GM18526 (cell line): ENCODE data around the gene IGF1.

Source experiments
- POLR2A ChIP-seq: IDR thresholded peaks from 3 replicates; pipeline ENCODE4 v1.6.1; 2011; ENCODE audit not compliant: insufficient read length; ENCODE audit errors: extremely low read depth

The IGF1 gene

DNA sequence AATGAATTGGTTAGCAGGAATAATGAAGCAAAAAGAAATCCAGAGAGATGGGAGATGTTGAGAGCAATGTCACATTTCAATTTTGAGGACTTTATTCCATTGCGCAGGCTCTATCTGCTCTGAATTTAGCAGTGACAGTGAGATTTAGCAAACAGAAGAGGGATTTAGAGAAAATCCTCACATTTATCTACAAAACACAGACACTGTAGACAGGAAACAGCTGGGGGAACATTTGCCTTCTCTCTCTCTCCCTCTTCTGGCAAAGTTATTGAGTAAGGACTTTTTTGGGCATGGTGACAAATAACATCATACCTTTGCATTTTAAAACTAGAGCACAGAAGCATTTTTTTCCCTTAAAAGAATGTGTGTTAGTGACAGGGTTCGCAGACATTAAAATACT lies at the start of gene IGF1:
Gene IGF1, minus strand, starts transcription at position 158 of the 400 bp plus-strand sequence. CDS start 182 bp downstream, outside the sequence.
- no peak for TF ChIP-seq POLR2A

DNA sequence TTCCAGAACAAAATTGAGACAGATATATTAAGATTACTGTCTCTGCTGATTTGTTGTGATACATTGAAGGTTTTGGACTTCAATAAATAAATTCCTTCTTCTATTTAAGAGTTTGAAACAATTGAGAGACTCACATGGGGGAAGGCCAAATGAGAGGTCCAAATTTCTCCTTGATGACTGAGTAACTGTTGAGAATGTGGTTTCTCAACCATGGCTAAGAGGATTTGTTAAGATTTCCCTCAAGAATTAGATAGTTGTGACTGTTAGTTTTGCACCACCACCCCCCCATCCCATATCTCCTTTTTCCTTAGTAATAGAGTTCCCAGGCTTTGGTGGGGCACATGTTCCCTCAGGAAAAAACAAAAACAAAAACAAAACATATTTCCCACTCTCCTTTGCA lies 47.7 kb upstream of the IGF1 start:
- no peak for TF ChIP-seq POLR2A

DNA sequence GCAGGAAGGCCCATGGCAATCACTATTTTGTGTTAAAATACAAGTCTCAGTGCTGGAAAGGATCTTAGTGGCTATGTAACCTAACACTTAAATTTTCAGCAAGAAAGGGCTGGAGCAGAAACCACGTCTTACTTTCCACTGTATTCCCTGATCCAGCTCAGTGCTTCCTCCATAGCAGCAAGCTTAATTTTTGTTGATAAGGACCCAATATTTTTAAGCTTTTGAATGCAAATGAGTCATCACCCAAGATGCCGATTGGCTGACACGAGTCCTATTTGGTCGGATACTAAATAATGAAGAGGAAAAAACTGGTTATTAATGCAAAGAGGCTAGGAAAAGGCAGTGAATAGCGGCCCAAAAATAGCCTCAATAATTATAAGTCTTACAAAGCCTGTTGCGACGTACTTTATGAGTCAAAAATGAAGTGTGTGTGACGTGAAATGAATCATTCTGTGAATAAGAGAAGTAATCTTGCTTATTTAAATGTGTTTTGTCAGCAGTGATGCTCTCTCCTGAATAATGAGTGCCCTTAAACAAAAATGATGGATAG lies 46.9 kb upstream of the IGF1 start:
- no peak for TF ChIP-seq POLR2A

DNA sequence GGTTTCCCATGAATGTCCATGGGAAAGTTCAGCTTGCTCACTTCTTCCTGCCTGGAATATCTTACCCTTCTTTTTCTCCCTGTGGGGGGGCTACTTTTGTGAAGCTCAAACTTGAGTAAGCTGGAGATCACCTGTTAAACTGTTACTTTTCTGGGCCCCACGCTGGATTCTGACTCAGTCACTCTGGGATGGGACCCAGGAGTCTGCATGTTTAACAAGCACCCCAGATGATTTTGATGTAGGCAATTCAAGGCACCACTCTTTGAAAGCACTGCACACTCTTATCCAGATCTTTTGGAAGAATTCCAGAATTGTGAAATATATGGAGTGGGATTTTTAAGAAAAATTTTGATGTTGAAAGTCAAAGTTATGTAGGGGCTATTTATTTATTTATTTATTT lies 46.3 kb upstream of the IGF1 start:
- TF ChIP-seq POLR2A = no peak

DNA sequence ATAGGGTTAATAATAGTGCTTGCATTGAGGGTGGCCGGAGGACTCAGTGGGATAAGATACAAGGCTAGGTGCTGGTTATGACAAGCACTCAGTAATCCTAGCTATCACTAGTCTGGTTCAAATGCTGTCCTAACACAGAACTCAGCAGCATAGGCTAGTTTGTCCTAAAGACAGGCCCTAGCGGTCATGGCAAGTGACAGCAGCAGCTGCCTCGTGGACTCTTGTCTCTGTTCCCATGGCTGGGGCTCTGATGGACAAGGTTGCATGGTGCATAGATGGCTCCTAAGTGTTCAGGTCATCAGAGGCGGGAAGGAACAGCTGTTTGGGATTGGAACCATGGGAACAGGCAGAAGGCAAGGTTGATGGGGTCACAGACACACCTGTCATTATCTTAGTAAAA lies 42.4 kb upstream of the IGF1 start:
- no peak for TF ChIP-seq POLR2A

DNA sequence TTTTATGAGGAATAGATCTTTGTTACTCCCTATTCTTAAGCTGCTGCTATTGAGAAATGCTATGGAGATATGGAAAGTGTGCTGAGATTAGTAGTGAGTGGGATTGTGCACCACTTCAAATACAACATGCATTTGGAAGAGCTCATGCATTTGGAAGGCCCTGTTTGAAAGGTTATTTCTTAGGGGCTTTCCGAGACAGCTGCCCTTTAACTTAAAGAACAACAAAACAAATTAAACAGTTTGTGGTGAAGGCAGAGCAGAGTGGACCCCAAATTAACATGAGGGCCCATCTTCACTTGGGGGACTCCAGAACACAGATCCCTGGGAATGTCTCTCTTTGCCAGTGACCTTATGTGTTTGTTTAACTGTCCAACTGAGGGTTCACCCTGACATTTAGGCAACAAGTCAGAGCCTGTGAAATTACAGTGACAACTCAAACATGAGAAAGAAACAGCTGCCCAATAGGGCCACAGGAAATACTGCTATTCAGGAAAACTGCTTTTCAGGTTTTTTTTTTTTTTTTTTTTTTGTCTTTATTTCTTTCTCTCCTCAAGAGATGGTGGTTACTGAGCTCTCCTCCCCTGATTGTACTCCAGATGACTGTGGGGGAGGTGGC lies 41.4 kb upstream of the IGF1 start:
- TF ChIP-seq POLR2A = no peak

DNA sequence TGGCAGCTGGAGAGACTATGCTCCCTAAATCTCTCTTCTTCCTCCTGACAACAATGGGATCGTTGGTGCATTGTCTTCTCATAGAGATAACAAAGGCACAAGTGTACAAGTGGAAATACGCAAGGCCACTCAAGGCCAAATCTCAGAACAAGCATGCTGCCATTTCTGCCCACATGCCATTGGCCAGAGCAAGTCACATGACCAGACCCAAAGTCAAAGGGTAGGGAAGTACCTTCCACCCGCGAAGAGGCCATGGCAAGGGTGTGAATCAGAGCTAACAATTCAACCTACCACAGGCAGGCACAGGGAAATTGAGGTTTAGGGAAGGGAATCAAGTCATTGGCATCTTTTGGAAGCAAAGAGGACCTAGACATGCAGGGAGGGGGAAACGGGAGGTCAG lies 38.5 kb upstream of the IGF1 start:
- no peak for TF ChIP-seq POLR2A

DNA sequence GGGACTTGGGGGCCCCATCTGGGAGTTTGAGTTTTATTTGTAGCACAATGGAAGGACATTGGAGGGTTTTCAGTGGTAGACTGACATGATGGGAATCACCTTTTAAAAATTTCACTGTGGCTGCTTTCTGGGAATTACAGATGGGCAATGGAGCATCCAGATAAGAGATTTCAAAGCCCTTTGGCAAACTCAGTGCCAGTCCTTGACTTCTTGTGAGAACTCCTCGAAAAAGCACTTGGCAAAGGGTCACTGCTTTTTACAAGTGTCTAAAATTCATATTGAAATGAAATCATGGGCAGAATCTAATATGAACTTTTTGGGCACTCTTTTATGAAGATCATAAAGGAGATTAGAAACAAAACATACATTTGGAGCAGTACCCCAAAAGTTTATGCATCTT lies 34.3 kb upstream of the IGF1 start:
- TF ChIP-seq POLR2A = no peak

DNA sequence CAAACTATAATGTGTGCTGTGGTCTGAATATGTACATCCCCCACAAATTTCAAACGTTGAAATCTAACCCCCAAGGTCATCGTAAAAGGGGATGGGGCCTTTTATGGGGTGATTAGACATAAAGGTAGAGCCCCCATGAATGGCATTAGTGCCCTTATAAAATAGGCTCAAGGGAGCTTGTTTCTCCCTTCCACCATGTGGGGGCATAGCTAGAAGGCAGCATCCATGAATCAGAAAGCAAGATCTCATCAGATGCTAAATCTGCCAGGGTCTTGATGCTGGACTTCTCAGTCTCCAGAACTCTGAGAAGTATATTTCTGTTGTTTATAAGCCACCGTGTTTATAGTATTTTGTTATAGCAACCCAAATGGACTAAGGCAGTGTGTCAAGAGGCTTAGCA lies 33.4 kb upstream of the IGF1 start:
- TF ChIP-seq POLR2A = no peak

DNA sequence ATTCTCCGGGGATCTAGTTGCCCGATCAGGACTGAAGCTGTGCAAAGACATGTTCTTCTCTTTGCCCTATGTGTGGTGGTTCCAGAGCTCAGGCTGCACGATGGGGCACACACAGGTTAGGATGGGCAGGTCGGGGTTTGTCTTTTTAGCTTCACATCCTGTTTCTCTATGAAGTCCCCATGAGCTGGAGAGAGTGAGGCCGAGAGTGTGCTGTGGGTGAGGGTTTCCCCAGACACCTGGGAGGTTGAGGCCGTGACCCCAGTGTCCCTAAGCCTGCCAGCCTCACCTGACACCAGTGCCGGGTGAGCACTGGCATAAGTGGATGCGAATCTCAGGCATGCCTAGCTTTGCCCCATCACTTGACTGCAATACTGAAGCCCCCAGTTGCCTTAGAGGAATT lies 32.9 kb upstream of the IGF1 start:
- no peak for TF ChIP-seq POLR2A

DNA sequence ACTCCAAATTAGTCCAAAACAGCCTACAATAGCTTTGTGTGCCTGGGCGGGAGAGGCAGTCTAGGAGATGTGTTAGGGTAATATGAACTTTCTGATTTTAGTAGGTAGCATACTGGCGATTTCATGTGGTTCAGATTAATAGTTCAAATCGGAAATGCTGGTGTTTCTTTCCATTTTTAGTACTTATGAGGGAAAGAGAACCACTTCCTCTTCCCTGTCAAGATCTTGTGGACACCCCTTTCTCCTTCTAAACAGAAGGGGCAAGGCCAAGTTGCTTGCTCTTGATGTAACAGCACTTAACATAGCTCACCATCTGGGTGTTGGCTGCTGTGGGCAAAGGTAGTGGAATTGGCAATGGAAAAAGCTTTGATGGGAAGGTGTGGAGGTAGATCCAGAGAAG lies 32.2 kb upstream of the IGF1 start:
- no peak for TF ChIP-seq POLR2A

DNA sequence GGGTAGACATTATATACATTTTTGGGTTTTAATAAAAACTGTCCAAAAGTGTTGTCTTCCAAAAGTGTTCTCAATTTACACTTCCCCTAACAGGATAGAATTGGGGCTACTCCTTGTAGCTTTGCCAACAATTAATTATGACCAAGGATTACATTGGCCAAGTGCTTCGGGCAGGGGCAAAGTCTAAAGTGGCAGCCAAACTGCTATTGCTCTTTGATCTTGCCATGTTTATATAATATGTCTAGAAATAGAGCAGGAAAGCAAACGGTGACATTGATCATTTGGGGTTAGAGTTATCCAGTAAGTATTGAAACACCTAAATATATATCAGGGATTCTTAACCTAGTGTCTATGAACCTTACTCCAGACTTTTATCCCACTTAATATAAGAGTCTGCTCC lies 31.2 kb upstream of the IGF1 start:
- TF ChIP-seq POLR2A = no peak

DNA sequence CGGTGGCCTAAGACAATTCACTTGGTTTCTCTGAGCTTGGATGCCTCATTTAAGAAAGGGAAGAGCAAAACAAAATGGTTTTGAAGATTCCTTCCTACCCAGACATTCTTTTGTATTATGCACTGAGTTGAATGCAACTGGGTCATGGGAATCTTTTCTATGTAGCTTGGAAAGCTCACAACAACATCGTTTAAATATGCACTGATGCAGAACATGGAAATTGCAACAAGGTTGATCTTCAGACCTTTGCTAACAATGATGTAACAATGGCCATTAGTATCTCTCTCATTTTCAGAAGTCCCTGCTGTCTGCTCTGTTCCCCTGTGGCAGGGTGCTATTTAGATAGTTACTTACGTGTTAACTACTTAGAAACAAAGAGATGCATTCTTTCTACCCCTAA lies 30.1 kb upstream of the IGF1 start:
- TF ChIP-seq POLR2A = no peak

DNA sequence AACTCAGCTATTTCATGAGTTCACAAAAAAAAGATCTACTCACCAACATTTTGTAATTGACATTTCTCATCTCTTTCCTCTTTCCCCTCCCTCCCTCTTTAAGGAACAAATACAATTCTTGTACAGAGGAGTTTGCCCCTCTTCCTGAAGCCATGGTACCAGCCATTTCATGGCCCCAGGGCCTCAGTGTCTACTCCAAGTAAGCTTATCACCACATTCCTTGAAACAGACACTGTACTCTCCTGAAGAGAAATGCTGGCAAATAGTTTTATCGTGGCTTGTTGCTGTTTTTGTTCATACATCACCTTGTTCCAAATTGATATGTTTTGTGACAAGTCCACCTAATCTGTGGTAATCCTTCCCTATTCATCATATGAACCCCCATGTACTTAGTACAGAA lies 29.7 kb upstream of the IGF1 start:
- no peak for TF ChIP-seq POLR2A

DNA sequence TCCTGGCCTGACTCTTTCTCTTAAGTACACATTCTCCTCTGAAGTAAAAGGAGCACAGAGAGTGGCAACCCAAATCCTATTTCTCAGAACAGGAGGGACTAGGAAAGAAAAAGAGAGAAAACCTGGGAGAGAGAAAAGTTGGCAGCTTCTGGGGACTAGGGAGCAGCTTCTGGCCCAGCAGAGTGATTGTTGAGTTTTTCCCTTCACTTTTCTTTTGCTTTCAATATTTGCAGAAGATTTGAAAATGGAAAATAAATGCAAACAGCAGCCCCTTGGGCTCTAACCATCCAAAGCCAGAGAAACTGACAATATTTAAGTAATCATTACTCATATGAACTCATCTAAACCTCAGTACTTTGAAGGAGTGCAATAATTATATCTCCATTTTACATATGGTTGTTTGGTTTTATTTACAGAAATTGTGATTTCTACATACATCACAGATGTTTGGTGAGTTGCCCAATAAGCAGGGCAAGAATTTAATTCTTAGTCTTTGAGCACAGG lies 28.8 kb upstream of the IGF1 start:
- TF ChIP-seq POLR2A = no peak

DNA sequence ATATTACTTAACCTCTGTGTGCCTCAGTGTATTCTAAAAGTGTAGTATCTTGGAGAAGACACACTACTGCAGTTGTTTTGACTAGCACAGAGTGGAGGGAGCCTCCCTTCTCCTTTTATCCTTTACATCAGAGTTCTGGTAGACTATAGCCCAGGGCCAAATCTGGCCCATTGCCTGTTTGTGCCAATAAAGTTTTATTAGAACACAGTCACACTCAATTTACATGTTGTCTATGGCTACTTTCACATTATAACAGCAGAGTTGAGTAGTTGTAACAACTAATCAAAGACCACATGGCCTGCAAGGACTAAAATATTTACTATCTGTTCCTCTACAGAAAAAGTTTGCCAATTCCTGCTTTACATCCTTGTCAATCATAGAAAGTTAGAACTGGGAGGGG lies 27.7 kb upstream of the IGF1 start:
- no peak for TF ChIP-seq POLR2A

DNA sequence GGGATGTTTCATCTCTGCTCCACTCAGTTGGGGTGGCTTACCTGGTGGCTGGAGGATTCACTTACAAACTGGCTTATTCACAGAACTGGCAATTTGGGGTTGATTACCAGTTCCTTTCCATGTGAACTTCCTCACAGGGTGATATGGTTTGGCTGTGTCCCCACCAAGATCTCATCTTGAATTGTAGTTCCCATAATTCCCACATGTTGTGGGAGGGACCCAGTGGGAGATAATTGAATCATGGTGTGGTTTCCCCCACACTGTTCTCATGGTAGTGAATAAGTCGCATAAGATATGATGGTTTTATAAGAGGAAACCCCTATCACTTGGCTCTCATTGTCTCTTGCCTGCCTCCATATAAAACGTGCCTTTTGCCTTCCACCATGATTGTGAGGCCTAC lies 26.9 kb upstream of the IGF1 start:
- no peak for TF ChIP-seq POLR2A
